ENCODE data around the gene MYH3. TPM values are rescaled to one million over a fixed set of nuclear protein-coding genes. Genes with fewer than 3 reads are reported as not detected.

MYH3 gene
- total RNA-seq, 1 experiment from 2014 or later, result 4.1 TPM

GRCh38 chr17:10616502-10617119 lies 40.5 kb downstream of the MYH3 start:
- H3K27ac ChIP-seq (ENCODE audit: low read length), result no peak overlapping the region

GRCh38 chr17:10614536-10615155 lies 42.5 kb downstream of the MYH3 start:
- BruUV-seq (replicated peaks), result no TSS peak
- Histone ChIP-seq H3K27ac (ENCODE audit: low read length) (no peak overlapping the region), H3K79me2 (ENCODE audit: low read length) (no peaks in the 10 kb centered on the region), H3K36me3 (ENCODE audit: low read depth, low read length) (no peaks in the 10 kb centered on the region), H2AFZ (ENCODE audit: low read length) (no peak overlapping the region), H3K9me2 (replicated peaks; ENCODE audit: low read length) (no peaks in the 10 kb centered on the region), H3K27me3 (ENCODE audit: low read length) (no peaks in the 10 kb centered on the region), H4K20me1 (ENCODE audit: low read length) (no peaks in the 10 kb centered on the region), H3K9ac (ENCODE audit: low read length) (no peak overlapping the region), H3F3A (ENCODE audit: low read length, unreplicated experiment) (no peaks in the 10 kb centered on the region), H3K4me2 (ENCODE audit: low read length) (no peak overlapping the region), H3K9me3 (ENCODE audit: low read length) (no peaks in the 10 kb centered on the region), H3K4me3 (ENCODE audit: low read length) (no peak overlapping the region), H3K4me1 (ENCODE audit: insufficient read depth, low read length) (no peaks in the 10 kb centered on the region)
- intact Hi-C loops (cut with micrococcal nuclease), result loop anchor here (1.0 to 10.0 kb wide), 3 partner anchors 287 to 690 kb away; no protein-coding TSS in a partner anchor
- ChIA-PET POLR2A (ENCODE audit: unreplicated experiment) (no interaction called here), CTCF (interaction anchor here (0.6 to 0.9 kb wide), 2 partner anchors 23 to 319 kb away, joined by 4 read pairs; no protein-coding TSS in a partner anchor)
- TF ChIP-seq CTCF (conservative IDR thresholded peaks at IDR 0.05; ENCODE audit: low read depth, low read length) (peak; percentile 73), EZH2phosphoT487 (IDR thresholded peaks at IDR 0.05; ENCODE audit: borderline replicate concordance, low read length) (no peak), EZH2 (IDR thresholded peaks at IDR 0.05; ENCODE audit: low read length, unreplicated experiment) (no peak)
- DNase-seq (peak; percentile 61), ATAC-seq (0 out of 2 replicates have a peak, but pooled peaks have one; percentile 41)

More at GRCh38 chr17:10616502-10617119, 40.5 kb downstream of the MYH3 start:
- TF ChIP-seq EZH2phosphoT487 (IDR thresholded peaks at IDR 0.05; ENCODE audit: borderline replicate concordance, low read length) (no peak), CTCF (conservative IDR thresholded peaks at IDR 0.05; ENCODE audit: low read depth, low read length) (peak; percentile 85), EZH2 (IDR thresholded peaks at IDR 0.05; ENCODE audit: low read length, unreplicated experiment) (no peak)
- H3K27me3 ChIP-seq (ENCODE audit: low read length), result no peaks in the 10 kb centered on the region
- intact Hi-C loops (cut with micrococcal nuclease), result loop anchor here (10.0 kb wide), 2 partner anchors 322 to 692 kb away; no protein-coding TSS in a partner anchor
- no peaks in the 10 kb centered on the region for H3F3A ChIP-seq (ENCODE audit: low read length, unreplicated experiment)
- no peak overlapping the region for H2AFZ ChIP-seq (ENCODE audit: low read length)
- no peak overlapping the region for H3K9ac ChIP-seq (ENCODE audit: low read length)
- no TSS peak for BruUV-seq (replicated peaks)
- no peaks in the 10 kb centered on the region for H3K79me2 ChIP-seq (ENCODE audit: low read length)
- POLR2A ChIA-PET (ENCODE audit: unreplicated experiment), result no interaction called here
- peak; percentile 81 for DNase-seq
- H3K4me2 ChIP-seq (ENCODE audit: low read length), result no peak overlapping the region
- H3K9me2 ChIP-seq (replicated peaks; ENCODE audit: low read length), result no peaks in the 10 kb centered on the region
- ATAC-seq, result peak; percentile 63
- CTCF ChIA-PET, result interaction anchor here (0.6 kb wide), 1 partner anchor 528 kb away, joined by 6 read pairs; no protein-coding TSS in a partner anchor
- H3K36me3 ChIP-seq (ENCODE audit: low read depth, low read length), result no peaks in the 10 kb centered on the region
- H3K4me3 ChIP-seq (ENCODE audit: low read length), result no peak overlapping the region
- H4K20me1 ChIP-seq (ENCODE audit: low read length), result no peaks in the 10 kb centered on the region
- H3K9me3 ChIP-seq (ENCODE audit: low read length), result no peaks in the 10 kb centered on the region
- no peaks in the 10 kb centered on the region for H3K4me1 ChIP-seq (ENCODE audit: insufficient read depth, low read length)
